HL-60 (cell line): ENCODE data around the gene IQSEC1.

Experiments used
- DNase-seq, 2 experiments: peaks; one replicate each; pipeline ENCODE4 v3.0.0-alpha.2; 2010 to 2020; ENCODE audit warnings: low read depth in 1 of 2, low spot score in 1 of 2
- H3K27ac ChIP-seq: fragments of 250-450 bp; sonication (Bioruptor Pico); replicated peaks from 2 replicates; pipeline ENCODE4 v1.5.1; 2020; ENCODE audit warnings: mild to moderate bottlenecking, moderate library complexity
- H3K27me3 ChIP-seq: fragments of 250-450 bp; sonication (Bioruptor Pico); 2 replicates; pipeline ENCODE4 v1.5.1; 2021; ENCODE audit warnings: mild to moderate bottlenecking, moderate library complexity; ENCODE audit not compliant: insufficient read depth, poor library complexity, severe bottlenecking
- H3K4me3 ChIP-seq: replicated peaks from 2 replicates; pipeline ENCODE4 v1.5.1; 2011; ENCODE audit warnings: mild to moderate bottlenecking, control low read depth, low read length; ENCODE audit not compliant: insufficient read depth
- CTCF ChIP-seq: IDR thresholded peaks from one replicate; pipeline ENCODE4 v1.5.1; 2011; ENCODE audit warnings: low read length, control low read depth, inconsistent platforms; ENCODE audit not compliant: insufficient read depth
- GABPA ChIP-seq: IDR thresholded peaks from 2 replicates; pipeline ENCODE4 v1.6.1; 2012; ENCODE audit warnings: low read depth
- POLR2AphosphoS5 ChIP-seq: IDR thresholded peaks from 2 replicates; pipeline ENCODE4 v1.6.1; 2012; ENCODE audit warnings: low read depth
- REST ChIP-seq: IDR thresholded peaks from 2 replicates; pipeline ENCODE4 v1.6.1; 2012; ENCODE audit warnings: low read depth; ENCODE audit not compliant: insufficient replicate concordance
- SPI1 ChIP-seq: IDR thresholded peaks from 2 replicates; pipeline ENCODE4 v1.6.1; 2012; ENCODE audit warnings: low read depth, mild to moderate bottlenecking, borderline replicate concordance

Gene IQSEC1

GRCh38 chr3:13023971-13024764, 49.1 kb downstream of the IQSEC1 start:
- no peak for TF ChIP-seq SPI1
- TF ChIP-seq CTCF, result no peak
- TF ChIP-seq GABPA, result no peak
- TF ChIP-seq REST, result no peak
- no peak for TF ChIP-seq POLR2AphosphoS5
- Histone ChIP-seq H3K4me3 (no peak overlapping the region), H3K27ac (no peak overlapping the region), H3K27me3 (no peaks in the 10 kb centered on the region)
- DNase-seq, result no peak

DNA sequence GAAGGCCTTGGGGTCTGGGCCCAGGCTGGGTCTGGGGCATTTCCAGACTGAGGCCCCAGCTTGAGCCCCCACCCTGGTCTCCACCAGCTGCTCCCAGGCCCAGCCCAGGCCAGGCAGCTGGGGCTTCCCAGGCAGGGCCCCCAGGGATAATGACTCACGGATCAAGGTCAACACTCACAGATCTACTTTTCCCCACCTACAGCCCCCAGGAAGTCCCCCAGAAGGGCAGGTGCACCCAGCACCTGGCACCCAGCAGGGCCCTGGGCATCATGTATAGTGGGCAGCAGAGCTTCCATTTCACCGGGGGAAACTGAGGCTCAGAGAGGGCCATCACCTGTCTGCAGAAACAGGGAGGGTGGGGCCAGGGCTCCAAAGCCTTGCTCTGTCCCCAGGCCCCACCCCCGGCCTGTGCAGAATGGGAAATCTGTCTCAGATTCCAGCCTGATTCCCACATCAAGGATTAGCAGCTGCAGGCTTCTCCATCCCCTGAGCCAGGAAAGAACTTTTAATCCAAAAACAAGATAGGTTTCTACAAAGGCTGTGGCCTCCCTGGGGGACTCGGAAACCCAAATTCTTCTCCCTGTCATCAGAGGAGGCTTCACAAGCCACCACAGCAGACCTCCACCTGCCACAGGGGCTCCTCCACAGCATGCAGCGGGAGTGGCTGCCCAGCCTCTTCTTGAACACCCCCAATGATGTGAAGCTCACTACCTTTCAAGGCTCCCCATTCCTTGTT, 49.8 kb downstream of the IQSEC1 start:
- H3K27ac ChIP-seq, result no peak overlapping the region
- DNase-seq, result no peak
- TF ChIP-seq GABPA (no peak), POLR2AphosphoS5 (no peak), CTCF (no peak), SPI1 (no peak), REST (no peak)

GRCh38 chr3:13022348-13023234, 50.6 kb downstream of the IQSEC1 start:
- no peak for DNase-seq
- H3K4me3 ChIP-seq, result no peak overlapping the region
- no peak overlapping the region for H3K27ac ChIP-seq
- TF ChIP-seq POLR2AphosphoS5, result no peak
- no peak for TF ChIP-seq SPI1
- TF ChIP-seq GABPA, result no peak
- no peaks in the 10 kb centered on the region for H3K27me3 ChIP-seq

More for the DNA sequence above, 49.8 kb downstream of the IQSEC1 start:
- no peak overlapping the region for H3K4me3 ChIP-seq
- no peaks in the 10 kb centered on the region for H3K27me3 ChIP-seq
